HepG2 (cell line): Measurements from ENCODE around the gene KIAA0930. TPM values are rescaled to one million over a fixed set of nuclear protein-coding genes. Genes with fewer than 3 reads are reported as not detected.

ENCODE experiments used
- BHLHE40 ChIP-seq: IDR thresholded peaks from 2 replicates; pipeline ENCODE4 v1.6.1; 2011; ENCODE audit warnings: low read length, improper control_type of control experiment
- CEBPG ChIP-seq: IDR thresholded peaks from 2 replicates; pipeline ENCODE4 v1.6.1; 2016
- ETV5 ChIP-seq: IDR thresholded peaks from 2 replicates; pipeline ENCODE4 v1.6.1; 2018; ENCODE audit warnings: missing biosample characterization, missing genetic modification reagents, inconsistent platforms, borderline replicate concordance
- GATA4 ChIP-seq: sonication (generic); IDR thresholded peaks from 2 replicates; pipeline ENCODE4 v1.6.1; 2016; ENCODE audit warnings: antibody characterized with exemption, low read depth, borderline replicate concordance
- HDAC1 ChIP-seq: sonication (generic); formaldehyde crosslinking; IDR thresholded peaks from 2 replicates; pipeline ENCODE4 v1.5.1; 2020; ENCODE audit warnings: mild to moderate bottlenecking, missing genetic modification reagents
- HHEX ChIP-seq: IDR thresholded peaks from 2 replicates; pipeline ENCODE4 v1.6.1; 2016; ENCODE audit warnings: control low read depth
- MIXL1 ChIP-seq: IDR thresholded peaks from 2 replicates; pipeline ENCODE4 v1.6.1; 2016
- NFATC3 ChIP-seq: sonication (generic); formaldehyde crosslinking; IDR thresholded peaks from 2 replicates; pipeline ENCODE4 v1.5.1; 2020; ENCODE audit warnings: mild to moderate bottlenecking, missing genetic modification reagents
- NFE2L1 ChIP-seq: sonication (generic); formaldehyde crosslinking; IDR thresholded peaks from 2 replicates; pipeline ENCODE4 v1.4.0; 2020; ENCODE audit warnings: missing genetic modification reagents, mild to moderate bottlenecking, borderline replicate concordance
- NR2F2 ChIP-seq: IDR thresholded peaks from 2 replicates; pipeline ENCODE4 v1.6.1; 2012; ENCODE audit warnings: low read depth, inconsistent platforms, borderline replicate concordance
- RFX5 ChIP-seq: IDR thresholded peaks from 2 replicates; pipeline ENCODE4 v1.6.1; 2011; ENCODE audit warnings: low read depth, low read length, improper control_type of control experiment
- SAP130 ChIP-seq: IDR thresholded peaks from 2 replicates; pipeline ENCODE4 v1.6.1; 2016; ENCODE audit warnings: low read depth
- SMARCE1 ChIP-seq: fragments of 450-650 bp; IDR thresholded peaks from 2 replicates; pipeline ENCODE4 v1.6.1; 2017; ENCODE audit warnings: borderline replicate concordance
- TAF1 ChIP-seq: sonication (generic); formaldehyde crosslinking; IDR thresholded peaks from 2 replicates; pipeline ENCODE4 v1.4.0; 2020; ENCODE audit warnings: missing genetic modification reagents
- ZNF12 ChIP-seq: sonication (generic); formaldehyde crosslinking; IDR thresholded peaks from 2 replicates; pipeline ENCODE4 v1.5.0; 2020; ENCODE audit warnings: missing genetic modification reagents
- ZNF20 ChIP-seq: sonication (generic); formaldehyde crosslinking; IDR thresholded peaks from 2 replicates; pipeline ENCODE4 v1.4.0; 2020; ENCODE audit warnings: mild to moderate bottlenecking, moderate library complexity, missing genetic modification reagents
- ZNF430 ChIP-seq: sonication (generic); formaldehyde crosslinking; IDR thresholded peaks from 2 replicates; pipeline ENCODE4 v1.9.0; 2021; ENCODE audit warnings: mild to moderate bottlenecking, missing genetic modification reagents
- ZNF468 ChIP-seq: sonication (generic); formaldehyde crosslinking; IDR thresholded peaks from 2 replicates; pipeline ENCODE4 v1.8.0; 2022; ENCODE audit warnings: mild to moderate bottlenecking, moderate library complexity, missing genetic modification reagents
- polyA plus RNA-seq, 8 experiments: library from polyadenylated mRNA; depleted of rRNA in 3 of 8; stranded (reverse) in 7 of 8; unstranded in 1 of 8; fragments of >200 nt; fragmentation: Illumina TruSeq in 4 of 8; extraction: Trizol in 4 of 8; gene quantifications; 2 replicates each; pipeline versions ENCODE4 v1.2.1 to v1.2.3, GENCODE V29; 2011 to 2016; ENCODE audit warnings: low read depth in 4 of 8, missing spikeins in 1 of 8, mixed read lengths in 1 of 8; ENCODE audit not compliant: insufficient read depth in 1 of 8
- total RNA-seq, 5 experiments: library from RNA; depleted of rRNA; stranded (reverse); fragments of >200 nt; fragmentation: Illumina TruSeq; extraction: Trizol; gene quantifications; 2 replicates each; pipeline ENCODE4 v1.2.3, GENCODE V29; 2016; ENCODE audit warnings: low read depth in 1 of 5
- TF ChIP-seq, protein P1 (sequence below): sonication (generic); formaldehyde crosslinking; IDR thresholded peaks from 2 replicates; pipeline ENCODE4 v1.8.0; 2022; ENCODE audit warnings: mild to moderate bottlenecking, missing genetic modification reagents, borderline replicate concordance
- TF ChIP-seq, protein P2 (sequence below): sonication (generic); formaldehyde crosslinking; IDR thresholded peaks from 2 replicates; pipeline ENCODE4 v1.4.0; 2020; ENCODE audit warnings: missing genetic modification reagents, low read depth, mild to moderate bottlenecking, borderline replicate concordance
- TF ChIP-seq, protein P3 (sequence below): sonication (generic); formaldehyde crosslinking; IDR thresholded peaks from 2 replicates; pipeline ENCODE4 v1.4.0; 2020; ENCODE audit warnings: missing genetic modification reagents
- TF ChIP-seq, protein P4 (sequence below): sonication (generic); formaldehyde crosslinking; IDR thresholded peaks from 2 replicates; pipeline ENCODE4 v1.4.0; 2020; ENCODE audit warnings: missing genetic modification reagents
- TF ChIP-seq, protein P5 (sequence below), 2 experiments: fragments of 450-650 bp in 1 of 2; sonication (generic) in 1 of 2; formaldehyde crosslinking; IDR thresholded peaks; 2 replicates each; pipeline versions ENCODE4 v1.5.0 to v1.8.0; 2020 to 2022; ENCODE audit warnings: mild to moderate bottlenecking in 1 of 2, missing genetic modification reagents in 1 of 2
- TF ChIP-seq, protein P6 (sequence below): sonication (generic); formaldehyde crosslinking; IDR thresholded peaks from 2 replicates; pipeline ENCODE4 v1.4.0; 2020; ENCODE audit warnings: mild to moderate bottlenecking, missing genetic modification reagents

The KIAA0930 gene
- total and polyA plus RNA-seq, 2 of the 13 experiments (the other 11 are each of a cell fraction or from before 2014, with no cell fraction given): 27.0 to 38.2 TPM

DNA sequence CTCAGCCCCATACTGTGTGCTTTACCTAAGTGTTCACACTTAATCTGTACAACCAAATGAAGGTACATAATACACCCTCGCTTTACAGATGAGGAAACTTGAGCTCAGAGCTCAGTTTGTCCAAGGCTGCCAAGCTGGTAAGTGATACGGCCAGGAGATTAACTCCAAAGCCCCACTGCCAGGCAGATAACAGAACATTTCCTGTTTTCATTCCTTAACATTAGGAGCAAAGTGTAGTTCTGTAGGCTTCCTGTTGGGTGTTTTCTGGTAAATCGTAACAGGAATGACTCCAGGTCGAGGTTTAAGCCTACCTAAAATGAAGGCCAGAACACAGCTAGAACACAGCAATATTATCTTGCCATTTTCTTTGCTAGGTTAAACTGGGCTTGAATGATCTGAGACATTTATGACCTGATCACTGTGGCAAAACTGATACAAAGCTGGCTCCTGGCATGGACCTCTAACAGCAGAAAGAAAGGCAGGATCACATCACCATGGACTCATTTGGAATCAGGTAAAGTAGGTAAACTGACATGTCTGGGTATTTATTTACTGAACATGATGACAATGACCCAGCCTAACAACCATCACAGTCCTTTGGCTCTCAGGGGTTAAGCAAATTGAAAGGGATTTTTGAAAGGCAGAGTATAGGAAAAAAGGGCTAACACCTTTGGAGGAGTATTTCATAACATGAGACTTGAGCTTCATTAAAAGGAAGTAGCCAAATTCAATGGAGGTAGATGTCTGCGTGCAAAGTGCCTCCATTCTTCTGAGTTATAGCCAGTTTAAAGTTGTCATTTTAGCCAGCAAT, 80.8 kb downstream of the KIAA0930 start (continued):
- TF ChIP-seq RFX5: no peak
- TF ChIP-seq, protein P1, sequence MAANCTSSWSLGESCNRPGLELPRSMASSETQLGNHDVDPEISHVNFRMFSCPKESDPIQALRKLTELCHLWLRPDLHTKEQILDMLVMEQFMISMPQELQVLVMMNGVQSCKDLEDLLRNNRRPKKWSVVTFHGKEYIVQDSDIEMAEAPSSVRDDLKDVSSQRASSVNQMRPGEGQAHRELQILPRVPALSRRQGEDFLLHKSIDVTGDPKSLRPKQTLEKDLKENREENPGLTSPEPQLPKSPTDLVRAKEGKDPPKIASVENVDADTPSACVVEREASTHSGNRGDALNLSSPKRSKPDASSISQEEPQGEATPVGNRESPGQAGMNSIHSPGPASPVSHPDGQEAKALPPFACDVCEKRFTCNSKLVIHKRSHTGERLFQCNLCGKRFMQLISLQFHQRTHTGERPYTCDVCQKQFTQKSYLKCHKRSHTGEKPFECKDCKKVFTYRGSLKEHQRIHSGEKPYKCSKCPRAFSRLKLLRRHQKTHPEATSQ (CRISPR knock-in tag): no peak
- peak; percentile 84 for TF ChIP-seq ETV5 (CRISPR knock-in tag)
- peak; percentile 65; the same call in 1 of the 2 replicates for TF ChIP-seq MIXL1
- TF ChIP-seq HDAC1: peak; percentile 38; the same call in 1 of the 2 replicates
- TF ChIP-seq, protein P2, sequence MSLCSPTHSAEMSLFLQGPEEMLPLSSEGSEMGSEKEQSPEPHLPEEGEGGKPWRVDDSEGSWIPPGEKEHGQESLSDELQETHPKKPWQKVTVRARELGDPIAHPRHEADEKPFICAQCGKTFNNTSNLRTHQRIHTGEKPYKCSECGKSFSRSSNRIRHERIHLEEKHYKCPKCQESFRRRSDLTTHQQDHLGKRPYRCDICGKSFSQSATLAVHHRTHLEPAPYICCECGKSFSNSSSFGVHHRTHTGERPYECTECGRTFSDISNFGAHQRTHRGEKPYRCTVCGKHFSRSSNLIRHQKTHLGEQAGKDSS (CRISPR knock-in tag): no peak
- no peak for TF ChIP-seq NR2F2
- TF ChIP-seq, protein P3, sequence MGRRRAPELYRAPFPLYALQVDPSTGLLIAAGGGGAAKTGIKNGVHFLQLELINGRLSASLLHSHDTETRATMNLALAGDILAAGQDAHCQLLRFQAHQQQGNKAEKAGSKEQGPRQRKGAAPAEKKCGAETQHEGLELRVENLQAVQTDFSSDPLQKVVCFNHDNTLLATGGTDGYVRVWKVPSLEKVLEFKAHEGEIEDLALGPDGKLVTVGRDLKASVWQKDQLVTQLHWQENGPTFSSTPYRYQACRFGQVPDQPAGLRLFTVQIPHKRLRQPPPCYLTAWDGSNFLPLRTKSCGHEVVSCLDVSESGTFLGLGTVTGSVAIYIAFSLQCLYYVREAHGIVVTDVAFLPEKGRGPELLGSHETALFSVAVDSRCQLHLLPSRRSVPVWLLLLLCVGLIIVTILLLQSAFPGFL (CRISPR knock-in tag): no peak
- TF ChIP-seq NFE2L1: no peak
- TF ChIP-seq, protein P4, sequence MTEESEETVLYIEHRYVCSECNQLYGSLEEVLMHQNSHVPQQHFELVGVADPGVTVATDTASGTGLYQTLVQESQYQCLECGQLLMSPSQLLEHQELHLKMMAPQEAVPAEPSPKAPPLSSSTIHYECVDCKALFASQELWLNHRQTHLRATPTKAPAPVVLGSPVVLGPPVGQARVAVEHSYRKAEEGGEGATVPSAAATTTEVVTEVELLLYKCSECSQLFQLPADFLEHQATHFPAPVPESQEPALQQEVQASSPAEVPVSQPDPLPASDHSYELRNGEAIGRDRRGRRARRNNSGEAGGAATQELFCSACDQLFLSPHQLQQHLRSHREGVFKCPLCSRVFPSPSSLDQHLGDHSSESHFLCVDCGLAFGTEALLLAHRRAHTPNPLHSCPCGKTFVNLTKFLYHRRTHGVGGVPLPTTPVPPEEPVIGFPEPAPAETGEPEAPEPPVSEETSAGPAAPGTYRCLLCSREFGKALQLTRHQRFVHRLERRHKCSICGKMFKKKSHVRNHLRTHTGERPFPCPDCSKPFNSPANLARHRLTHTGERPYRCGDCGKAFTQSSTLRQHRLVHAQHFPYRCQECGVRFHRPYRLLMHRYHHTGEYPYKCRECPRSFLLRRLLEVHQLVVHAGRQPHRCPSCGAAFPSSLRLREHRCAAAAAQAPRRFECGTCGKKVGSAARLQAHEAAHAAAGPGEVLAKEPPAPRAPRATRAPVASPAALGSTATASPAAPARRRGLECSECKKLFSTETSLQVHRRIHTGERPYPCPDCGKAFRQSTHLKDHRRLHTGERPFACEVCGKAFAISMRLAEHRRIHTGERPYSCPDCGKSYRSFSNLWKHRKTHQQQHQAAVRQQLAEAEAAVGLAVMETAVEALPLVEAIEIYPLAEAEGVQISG (CRISPR knock-in tag): no peak
- TF ChIP-seq SAP130: peak; percentile 82
- no peak for TF ChIP-seq TAF1 (CRISPR knock-in tag)
- no peak for TF ChIP-seq HHEX
- TF ChIP-seq BHLHE40: 0 out of 2 replicates have a peak, but pooled peaks have one; percentile 17
- TF ChIP-seq, protein P5, sequence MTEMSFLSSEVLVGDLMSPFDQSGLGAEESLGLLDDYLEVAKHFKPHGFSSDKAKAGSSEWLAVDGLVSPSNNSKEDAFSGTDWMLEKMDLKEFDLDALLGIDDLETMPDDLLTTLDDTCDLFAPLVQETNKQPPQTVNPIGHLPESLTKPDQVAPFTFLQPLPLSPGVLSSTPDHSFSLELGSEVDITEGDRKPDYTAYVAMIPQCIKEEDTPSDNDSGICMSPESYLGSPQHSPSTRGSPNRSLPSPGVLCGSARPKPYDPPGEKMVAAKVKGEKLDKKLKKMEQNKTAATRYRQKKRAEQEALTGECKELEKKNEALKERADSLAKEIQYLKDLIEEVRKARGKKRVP (CRISPR knock-in tag; IDR thresholded peaks at IDR 0.05): 0 out of 4 replicates have a peak, but pooled peaks of 1 of the 2 experiments have one; percentile 30
- TF ChIP-seq ZNF468 (CRISPR knock-in tag): no peak
- TF ChIP-seq SMARCE1: no peak
- TF ChIP-seq, protein P6, sequence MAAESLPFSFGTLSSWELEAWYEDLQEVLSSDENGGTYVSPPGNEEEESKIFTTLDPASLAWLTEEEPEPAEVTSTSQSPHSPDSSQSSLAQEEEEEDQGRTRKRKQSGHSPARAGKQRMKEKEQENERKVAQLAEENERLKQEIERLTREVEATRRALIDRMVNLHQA (CRISPR knock-in tag): no peak
- no peak for TF ChIP-seq NFATC3 (CRISPR knock-in tag)
- TF ChIP-seq ZNF12 (CRISPR knock-in tag): no peak
- no peak for TF ChIP-seq ZNF20 (CRISPR knock-in tag)
- peak; percentile 69; the same call in 1 of the 2 replicates for TF ChIP-seq GATA4
- TF ChIP-seq CEBPG (CRISPR knock-in tag): peak; percentile 35; the same call in 1 of the 2 replicates
- TF ChIP-seq ZNF430: 0 out of 2 replicates have a peak, but pooled peaks have one; percentile 33
